GM19397 (cell line): Measurements from ENCODE around the gene USP21.

Experiments
- ATAC-seq: cut with Tn5 transposase; IDR thresholded peaks from one replicate; pipeline ENCODE4 v1.9.1; 2021; ENCODE audit warnings: mild to moderate bottlenecking, moderate library complexity; ENCODE audit not compliant: unreplicated experiment

Gene USP21

DNA sequence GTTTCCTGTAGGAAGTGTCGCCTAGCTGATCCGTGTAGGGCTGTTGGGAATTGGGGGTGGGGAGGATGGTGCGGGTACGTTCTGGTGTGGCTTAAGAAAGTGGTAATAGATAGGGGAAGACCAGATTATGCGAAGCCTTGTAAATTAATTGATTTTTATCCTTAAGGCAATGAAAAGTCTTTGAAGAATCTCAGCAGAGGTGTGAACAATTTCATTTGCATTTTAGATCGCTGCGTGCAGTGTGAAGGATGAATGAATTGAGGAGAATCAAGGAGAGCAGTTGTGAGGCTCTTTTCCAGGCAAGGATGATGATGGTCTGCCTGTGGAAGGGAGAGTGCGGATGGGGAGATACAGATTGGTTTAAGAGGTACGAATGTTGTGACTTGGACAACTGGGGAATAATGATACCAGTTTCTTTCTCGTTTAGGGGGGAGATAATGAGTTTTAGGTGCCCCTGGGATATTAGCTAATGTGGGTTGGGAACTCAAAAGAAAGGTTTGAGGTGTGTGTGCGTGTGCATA is 26.0 kb upstream of the USP21 start:
- no peak for ATAC-seq

GRCh38 chr1:161137881-161138280 is 21.4 kb upstream of the USP21 start:
- ATAC-seq = no peak

GRCh38 chr1:161138431-161138830 is 20.9 kb upstream of the USP21 start:
- no peak for ATAC-seq

DNA sequence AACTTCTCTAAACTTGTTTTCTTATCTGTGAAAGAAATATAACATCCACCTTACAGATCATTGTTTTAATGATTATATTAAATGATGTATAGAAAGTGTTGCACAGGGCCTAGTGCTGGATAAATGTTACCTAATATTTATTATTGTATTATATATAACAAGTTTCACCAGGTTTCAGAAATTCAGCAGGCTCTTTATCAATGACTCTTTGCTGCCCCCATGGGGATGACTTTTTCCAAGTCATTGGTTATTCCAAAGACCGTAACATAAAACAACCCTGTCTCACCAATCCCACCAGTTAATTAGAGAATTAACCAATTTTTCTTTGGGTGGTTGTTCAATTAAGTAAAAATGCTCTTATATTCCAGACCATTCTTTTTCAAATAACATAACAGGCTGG is 19.5 kb upstream of the USP21 start:
- ATAC-seq = no peak

- no peak for ATAC-seq
These were observed 18.4 kb upstream of the USP21 start for GRCh38 chr1:161140755-161141400.

- no peak for ATAC-seq
These were observed 13.5 kb upstream of the USP21 start for GRCh38 chr1:161145832-161146231.

DNA sequence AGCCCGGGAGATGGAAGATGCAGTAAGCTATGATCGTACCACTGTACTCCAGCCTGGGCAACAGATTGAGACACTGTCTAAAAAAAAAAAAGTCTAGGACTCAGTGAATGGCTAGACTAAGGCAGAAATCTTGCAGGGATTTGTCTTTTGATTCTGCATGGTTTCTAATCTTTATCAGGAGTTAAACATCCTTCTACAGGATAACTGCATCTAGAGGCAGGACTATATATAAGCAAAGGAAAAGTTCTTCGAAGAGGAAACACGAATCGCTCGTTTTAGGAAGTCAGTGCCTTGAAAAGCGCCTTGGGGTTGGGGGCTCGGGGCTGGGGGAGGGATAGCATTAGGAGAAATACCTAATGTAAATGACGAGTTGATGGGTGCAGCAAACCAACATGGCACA is 6.1 kb upstream of the USP21 start:
- ATAC-seq = no peak

DNA sequence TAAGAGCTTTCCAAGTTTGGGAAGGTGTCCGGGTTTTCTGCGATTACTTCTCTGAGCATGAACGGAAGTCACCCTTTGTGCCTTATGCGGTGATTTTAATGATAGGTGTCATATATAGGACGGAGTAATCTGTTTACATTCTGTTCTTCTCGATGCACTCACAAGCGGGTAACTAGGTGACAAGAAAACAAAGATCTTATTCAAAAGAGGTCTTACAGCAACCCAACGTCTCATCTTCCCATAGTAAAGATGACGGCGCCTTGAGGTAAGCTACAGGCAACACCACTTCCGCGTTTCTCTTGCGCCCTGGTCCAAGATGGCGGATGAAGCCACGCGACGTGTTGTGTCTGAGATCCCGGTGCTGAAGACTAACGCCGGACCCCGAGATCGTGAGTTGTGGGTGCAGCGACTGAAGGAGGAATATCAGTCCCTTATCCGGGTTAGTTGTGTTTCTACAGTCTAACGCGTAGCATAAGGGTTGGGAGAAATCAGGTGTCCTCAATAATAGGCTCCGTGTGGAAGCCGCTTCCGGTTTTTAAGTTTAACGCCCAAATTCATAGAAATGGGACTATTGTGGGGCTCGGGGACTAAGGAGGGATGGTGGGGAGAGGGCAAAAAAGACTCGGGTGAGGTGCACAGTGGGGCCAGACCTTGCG is 5.5 kb upstream of the USP21 start, which contains the start of gene UFC1:
Gene UFC1, plus strand, starts transcription at position 297 of the 656 bp plus-strand sequence. Its CDS starts 20 bp downstream, at position 317.
- peak; percentile 87 for ATAC-seq

- no peak for ATAC-seq
These were observed 1.4 kb upstream of the USP21 start for GRCh38 chr1:161157867-161158266.

GRCh38 chr1:161158316-161159010 is 837 bp upstream of the USP21 start:
- no peak for ATAC-seq

DNA sequence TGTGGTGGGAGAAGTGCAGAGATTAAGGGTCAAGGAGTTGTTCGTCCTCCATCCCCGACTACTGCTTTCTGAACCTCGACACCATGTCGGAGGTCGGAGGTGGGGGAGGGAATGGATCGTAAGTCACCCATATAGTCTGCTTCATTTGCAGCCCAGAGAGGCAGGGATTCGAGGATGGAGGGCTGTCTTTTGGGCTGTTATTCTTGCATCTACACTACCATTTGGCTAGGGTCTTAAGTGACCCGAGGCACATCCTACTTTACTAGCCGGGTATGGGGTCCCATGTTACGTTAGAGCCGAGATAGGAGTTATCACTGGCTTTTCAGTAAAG is 578 bp downstream of the USP21 start:
- no peak for ATAC-seq

- ATAC-seq = no peak
These were observed 1.4 kb downstream of the USP21 start for GRCh38 chr1:161160671-161161145.

GRCh38 chr1:161161652-161162051 is 2.4 kb downstream of the USP21 start:
- no peak for ATAC-seq

DNA sequence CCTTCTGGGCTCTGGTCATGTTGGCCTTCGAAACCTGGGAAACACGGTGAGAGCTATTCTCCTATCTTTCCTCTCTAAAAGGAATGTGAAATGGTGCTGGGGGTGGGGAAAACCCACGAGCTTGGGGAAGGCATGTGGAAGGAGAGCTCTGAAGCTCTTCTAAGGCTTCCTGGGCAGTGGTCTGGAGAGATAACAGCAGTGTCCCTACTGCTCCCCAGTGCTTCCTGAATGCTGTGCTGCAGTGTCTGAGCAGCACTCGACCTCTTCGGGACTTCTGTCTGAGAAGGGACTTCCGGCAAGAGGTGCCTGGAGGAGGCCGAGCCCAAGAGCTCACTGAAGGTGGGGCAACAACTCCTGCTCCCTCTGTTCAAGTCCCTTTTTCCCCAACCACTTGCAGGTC is 2.8 kb downstream of the USP21 start:
- ATAC-seq = no peak

DNA sequence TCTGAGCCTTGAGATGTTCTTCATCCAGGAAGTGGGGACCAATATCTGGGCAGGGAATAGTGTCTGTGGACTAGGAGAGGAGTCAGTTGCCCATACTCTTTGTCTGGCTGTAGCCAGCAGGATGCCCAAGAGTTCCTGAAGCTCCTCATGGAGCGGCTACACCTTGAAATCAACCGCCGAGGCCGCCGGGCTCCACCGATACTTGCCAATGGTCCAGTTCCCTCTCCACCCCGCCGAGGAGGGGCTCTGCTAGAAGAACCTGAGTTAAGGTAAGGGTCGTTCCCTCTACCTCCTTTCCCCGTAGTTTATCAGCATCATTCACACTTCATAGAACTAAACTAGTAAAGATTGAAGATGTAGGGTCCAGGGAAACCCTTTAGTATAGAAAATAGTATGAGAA is 3.5 kb downstream of the USP21 start:
- ATAC-seq = no peak

DNA sequence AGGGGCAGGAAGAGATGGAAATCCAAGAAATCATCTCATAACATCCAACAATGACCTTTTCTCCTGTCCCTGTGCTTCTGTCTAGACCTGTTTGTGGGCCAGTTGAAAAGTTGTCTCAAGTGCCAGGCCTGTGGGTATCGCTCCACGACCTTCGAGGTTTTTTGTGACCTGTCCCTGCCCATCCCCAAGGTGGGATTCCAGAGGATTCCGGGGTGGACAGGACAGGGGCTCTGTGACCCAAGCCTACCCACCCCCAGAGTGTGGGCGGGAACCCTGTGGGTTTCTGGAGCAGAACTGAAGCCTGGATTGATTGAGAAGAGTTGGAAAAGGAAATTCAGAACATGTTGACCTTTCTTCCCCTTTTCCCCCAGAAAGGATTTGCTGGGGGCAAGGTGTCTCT is 4.5 kb downstream of the USP21 start:
- ATAC-seq = no peak

GRCh38 chr1:161164901-161165610 is 5.8 kb downstream of the USP21 start:
- ATAC-seq = no peak

- peak; percentile 93 for ATAC-seq
These were observed 6.7 kb downstream of the USP21 start, which contains the start of gene PPOX for GRCh38 chr1:161165742-161166668. TSS of gene PPOX (plus strand) at chr1:161166426. CDS start at chr1:161166848, 422 bp downstream.

DNA sequence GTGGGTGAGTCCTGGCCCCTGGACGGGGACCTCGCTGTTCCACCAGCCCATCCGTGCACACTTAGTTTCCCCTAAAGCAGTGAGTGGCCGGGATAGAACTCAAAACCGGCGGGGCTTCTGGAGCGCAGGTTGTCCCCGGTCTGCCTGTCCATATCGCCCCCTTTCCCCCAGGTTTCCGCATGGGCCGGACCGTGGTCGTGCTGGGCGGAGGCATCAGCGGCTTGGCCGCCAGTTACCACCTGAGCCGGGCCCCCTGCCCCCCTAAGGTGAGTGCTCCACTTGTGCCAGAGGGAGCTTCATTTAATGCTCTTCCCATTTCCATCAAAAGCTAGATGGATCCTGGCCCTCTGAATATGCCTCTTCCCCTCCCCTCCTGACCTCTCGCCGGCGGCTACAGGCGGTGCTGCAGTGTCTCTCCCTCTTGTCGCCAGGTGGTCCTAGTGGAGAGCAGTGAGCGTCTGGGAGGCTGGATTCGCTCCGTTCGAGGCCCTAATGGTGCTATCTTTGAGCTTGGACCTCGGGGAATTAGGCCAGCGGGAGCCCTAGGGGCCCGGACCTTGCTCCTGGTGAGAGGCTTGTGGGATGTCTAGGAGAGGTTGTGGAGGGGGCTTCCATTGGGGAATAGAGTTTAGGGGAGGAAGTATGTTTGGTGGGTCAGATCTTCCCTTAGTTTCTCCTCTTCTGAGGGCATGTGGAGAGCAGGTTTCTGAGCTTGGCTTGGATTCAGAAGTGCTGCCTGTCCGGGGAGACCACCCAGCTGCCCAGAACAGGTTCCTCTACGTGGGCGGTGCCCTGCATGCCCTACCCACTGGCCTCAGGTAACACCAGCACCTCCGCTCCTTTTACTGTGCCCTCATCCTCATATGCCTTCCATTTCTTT is 7.6 kb downstream of the USP21 start:
- ATAC-seq = no peak
